B cell (primary cell): ENCODE measurements around the gene SLC35F3.

Source experiments
- EZH2 ChIP-seq: IDR thresholded peaks from 2 replicates; pipeline ENCODE4 v1.6.1; 2012; ENCODE audit warnings: borderline replicate concordance, low read depth, mild to moderate bottlenecking, moderate library complexity, low read length; ENCODE audit not compliant: insufficient read depth, poor library complexity, severe bottlenecking
- TF ChIP-seq, protein P1 (sequence below): fragments of 200-600 bp; IDR thresholded peaks from one replicate; pipeline ENCODE4 v1.8.0; 2022; ENCODE audit warnings: antibody characterized with exemption, mild to moderate bottlenecking

DNA sequence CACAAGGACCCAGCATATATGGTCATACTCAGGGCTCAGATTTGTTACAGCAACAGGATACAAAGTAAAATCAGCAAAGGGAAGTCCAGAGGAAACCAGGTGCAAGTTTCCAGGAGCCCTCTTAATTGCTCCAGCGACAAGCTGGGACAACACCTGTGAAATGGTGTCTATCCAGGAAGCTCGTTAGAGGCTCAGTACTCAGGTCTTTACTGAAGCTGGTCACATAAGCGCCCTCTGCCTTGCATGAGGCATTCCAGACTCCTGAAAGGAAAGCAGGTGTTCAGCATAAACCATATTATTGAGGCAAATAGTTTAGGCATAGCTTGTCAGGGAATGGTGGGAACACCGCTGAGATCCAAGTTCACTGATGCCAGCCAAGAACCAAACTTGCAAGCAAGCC, 231.0 kb downstream of the SLC35F3 start:
- TF ChIP-seq, protein P1, sequence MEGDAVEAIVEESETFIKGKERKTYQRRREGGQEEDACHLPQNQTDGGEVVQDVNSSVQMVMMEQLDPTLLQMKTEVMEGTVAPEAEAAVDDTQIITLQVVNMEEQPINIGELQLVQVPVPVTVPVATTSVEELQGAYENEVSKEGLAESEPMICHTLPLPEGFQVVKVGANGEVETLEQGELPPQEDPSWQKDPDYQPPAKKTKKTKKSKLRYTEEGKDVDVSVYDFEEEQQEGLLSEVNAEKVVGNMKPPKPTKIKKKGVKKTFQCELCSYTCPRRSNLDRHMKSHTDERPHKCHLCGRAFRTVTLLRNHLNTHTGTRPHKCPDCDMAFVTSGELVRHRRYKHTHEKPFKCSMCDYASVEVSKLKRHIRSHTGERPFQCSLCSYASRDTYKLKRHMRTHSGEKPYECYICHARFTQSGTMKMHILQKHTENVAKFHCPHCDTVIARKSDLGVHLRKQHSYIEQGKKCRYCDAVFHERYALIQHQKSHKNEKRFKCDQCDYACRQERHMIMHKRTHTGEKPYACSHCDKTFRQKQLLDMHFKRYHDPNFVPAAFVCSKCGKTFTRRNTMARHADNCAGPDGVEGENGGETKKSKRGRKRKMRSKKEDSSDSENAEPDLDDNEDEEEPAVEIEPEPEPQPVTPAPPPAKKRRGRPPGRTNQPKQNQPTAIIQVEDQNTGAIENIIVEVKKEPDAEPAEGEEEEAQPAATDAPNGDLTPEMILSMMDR = no peak
- TF ChIP-seq EZH2 = no peak
